HepG2 (cell line): ENCODE results near the gene PRCD. TPM values are rescaled to one million over a fixed set of nuclear protein-coding genes. Genes with fewer than 3 reads are reported as not detected.

Experiments
- AGO1 ChIP-seq: fragments of 200-400 bp; formaldehyde crosslinking; IDR thresholded peaks from 2 replicates; pipeline ENCODE4 v1.6.1; 2017; ENCODE audit warnings: mild to moderate bottlenecking, low read depth, low read length, moderate library complexity; ENCODE audit not compliant: poor library complexity, severe bottlenecking
- IKZF5 ChIP-seq: IDR thresholded peaks from 2 replicates; pipeline ENCODE4 v1.6.1; 2018; ENCODE audit warnings: missing genetic modification reagents, mild to moderate bottlenecking, missing compliant biosample characterization
- LCORL ChIP-seq, 2 experiments: fragments of 450-650 bp in 1 of 2; sonication (generic) in 1 of 2; formaldehyde crosslinking in 1 of 2; IDR thresholded peaks; 2 replicates each; pipeline versions ENCODE4 v1.5.0 to v1.6.1; 2017 to 2020; ENCODE audit warnings: antibody characterized with exemption in 1 of 2, missing genetic modification reagents in 1 of 2
- MEIS2 ChIP-seq: sonication (generic); formaldehyde crosslinking; IDR thresholded peaks from 2 replicates; pipeline ENCODE4 v1.9.0; 2021; ENCODE audit warnings: mild to moderate bottlenecking, missing genetic modification reagents
- SKI ChIP-seq: fragments of 450-650 bp; IDR thresholded peaks from one replicate; pipeline ENCODE4 v1.6.1; 2018; ENCODE audit warnings: mild to moderate bottlenecking; ENCODE audit not compliant: partially characterized antibody
- SMYD3 ChIP-seq: sonication (generic); formaldehyde crosslinking; IDR thresholded peaks from 2 replicates; pipeline ENCODE4 v1.8.1; 2023; ENCODE audit warnings: mild to moderate bottlenecking, missing genetic modification reagents
- TBX3 ChIP-seq: fragments of 450-650 bp; IDR thresholded peaks from 2 replicates; pipeline ENCODE4 v1.6.1; 2017; ENCODE audit warnings: antibody characterized with exemption, mild to moderate bottlenecking, inconsistent platforms, borderline replicate concordance
- TCF12 ChIP-seq, 2 experiments: fragments of 450-650 bp in 1 of 2; sonication (generic) in 1 of 2; formaldehyde crosslinking in 1 of 2; IDR thresholded peaks; 2 replicates each; pipeline versions ENCODE4 v1.6.1 to v1.8.0; 2017 to 2022; ENCODE audit warnings: antibody characterized with exemption in 1 of 2, mild to moderate bottlenecking in 1 of 2, missing genetic modification reagents in 1 of 2, moderate library complexity in 1 of 2
- TFAP4 ChIP-seq: sonication (generic); IDR thresholded peaks from 2 replicates; pipeline ENCODE4 v1.6.1; 2016; ENCODE audit warnings: low read depth, borderline replicate concordance
- ZFP91 ChIP-seq: sonication (generic); formaldehyde crosslinking; IDR thresholded peaks from 2 replicates; pipeline ENCODE4 v1.9.0; 2022; ENCODE audit warnings: missing genetic modification reagents, mild to moderate bottlenecking, borderline replicate concordance
- ZNF335 ChIP-seq: sonication (generic); formaldehyde crosslinking; IDR thresholded peaks from 2 replicates; pipeline ENCODE4 v1.4.0; 2020; ENCODE audit warnings: missing genetic modification reagents
- ZNF709 ChIP-seq: sonication (generic); formaldehyde crosslinking; IDR thresholded peaks from 2 replicates; pipeline ENCODE4 v1.5.0; 2020; ENCODE audit warnings: mild to moderate bottlenecking, missing genetic modification reagents
- ZNF749 ChIP-seq: sonication (generic); formaldehyde crosslinking; IDR thresholded peaks from 2 replicates; pipeline ENCODE4 v1.8.0; 2022; ENCODE audit warnings: mild to moderate bottlenecking, missing genetic modification reagents, moderate library complexity, borderline replicate concordance
- ZNF777 ChIP-seq: sonication (generic); formaldehyde crosslinking; IDR thresholded peaks from 2 replicates; pipeline ENCODE4 v1.4.0; 2020; ENCODE audit warnings: missing genetic modification reagents
- ZSCAN12 ChIP-seq: sonication (generic); formaldehyde crosslinking; IDR thresholded peaks from 2 replicates; pipeline ENCODE4 v1.9.0; 2021; ENCODE audit warnings: mild to moderate bottlenecking, missing genetic modification reagents
- polyA plus RNA-seq, 8 experiments: library from polyadenylated mRNA; depleted of rRNA in 3 of 8; stranded (reverse) in 7 of 8; unstranded in 1 of 8; fragments of >200 nt; fragmentation: Illumina TruSeq in 4 of 8; extraction: Trizol in 4 of 8; gene quantifications; 2 replicates each; pipeline versions ENCODE4 v1.2.1 to v1.2.3, GENCODE V29; 2011 to 2016; ENCODE audit warnings: low read depth in 4 of 8, missing spikeins in 1 of 8, mixed read lengths in 1 of 8; ENCODE audit not compliant: insufficient read depth in 1 of 8
- total RNA-seq, 5 experiments: library from RNA; depleted of rRNA; stranded (reverse); fragments of >200 nt; fragmentation: Illumina TruSeq; extraction: Trizol; gene quantifications; 2 replicates each; pipeline ENCODE4 v1.2.3, GENCODE V29; 2016; ENCODE audit warnings: low read depth in 1 of 5
- TF ChIP-seq, protein P1 (sequence below): sonication (generic); formaldehyde crosslinking; IDR thresholded peaks from 2 replicates; pipeline ENCODE4 v1.4.0; 2020; ENCODE audit warnings: mild to moderate bottlenecking, low read depth, missing genetic modification reagents
- TF ChIP-seq, protein P2 (sequence below): IDR thresholded peaks from 2 replicates; pipeline ENCODE4 v1.6.1; 2016; ENCODE audit warnings: missing compliant biosample characterization, missing genetic modification reagents, borderline replicate concordance
- TF ChIP-seq, protein P3 (sequence below): sonication (generic); formaldehyde crosslinking; IDR thresholded peaks from 2 replicates; pipeline ENCODE4 v1.5.1; 2020; ENCODE audit warnings: missing genetic modification reagents, mild to moderate bottlenecking, borderline replicate concordance

Gene PRCD
- total and polyA plus RNA-seq, 2 of the 13 experiments (the other 11 are each of a cell fraction or from before 2014, with no cell fraction given) = 0.51 TPM; not detected in 1

DNA sequence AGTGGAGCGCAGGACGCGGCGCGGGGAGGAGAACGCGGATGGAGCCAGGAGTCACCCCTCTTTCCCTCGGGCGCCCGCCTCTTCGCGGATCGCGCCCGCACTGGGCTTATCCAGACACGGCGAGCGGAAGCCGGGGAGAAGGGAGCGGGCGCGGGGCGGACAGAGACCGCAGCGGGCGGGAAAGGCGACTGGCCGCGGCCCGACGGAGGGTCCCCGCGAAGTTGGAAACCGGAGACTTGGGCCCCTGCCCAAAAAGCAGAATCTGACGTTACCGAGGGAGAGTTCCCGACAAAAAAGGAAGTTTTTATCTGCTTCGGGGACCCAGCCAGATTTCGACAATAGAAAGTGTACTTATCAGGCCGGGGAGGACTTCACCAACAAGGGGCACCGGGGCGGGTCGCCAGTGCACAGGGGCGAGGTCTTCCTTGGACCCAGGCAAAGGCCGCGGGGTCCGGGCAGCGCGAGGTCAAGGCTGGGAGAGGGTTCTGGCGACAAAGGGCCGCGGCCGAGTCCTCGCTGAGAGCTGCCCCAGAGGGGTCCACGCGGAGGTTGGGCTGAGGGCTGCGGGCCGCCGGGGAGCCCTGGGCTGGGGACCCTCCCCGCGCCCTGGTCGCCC lies 45.3 kb downstream of the PRCD start (continued):
- TF ChIP-seq ZNF709 (no peak), ZNF777 (CRISPR knock-in tag) (no peak), TFAP4 (no peak), ZNF749 (CRISPR knock-in tag) (0 out of 2 replicates have a peak, but pooled peaks have one; percentile 36), ZSCAN12 (CRISPR knock-in tag) (no peak), IKZF5 (CRISPR knock-in tag) (no peak), TCF12 (IDR thresholded peaks at IDR 0.05) (no peak), TCF12 (CRISPR knock-in tag; IDR thresholded peaks at IDR 0.05) (no peak), LCORL (IDR thresholded peaks at IDR 0.05) (no peak), LCORL (CRISPR knock-in tag; IDR thresholded peaks at IDR 0.05) (no peak; the same call in 1 of the 2 replicates), TBX3 (no peak), ZNF335 (no peak), ZFP91 (CRISPR knock-in tag) (peak; percentile 36; the same call in 1 of the 2 replicates), SMYD3 (CRISPR knock-in tag) (no peak), MEIS2 (no peak), AGO1 (no peak), SKI (no peak)
- TF ChIP-seq, protein P1, sequence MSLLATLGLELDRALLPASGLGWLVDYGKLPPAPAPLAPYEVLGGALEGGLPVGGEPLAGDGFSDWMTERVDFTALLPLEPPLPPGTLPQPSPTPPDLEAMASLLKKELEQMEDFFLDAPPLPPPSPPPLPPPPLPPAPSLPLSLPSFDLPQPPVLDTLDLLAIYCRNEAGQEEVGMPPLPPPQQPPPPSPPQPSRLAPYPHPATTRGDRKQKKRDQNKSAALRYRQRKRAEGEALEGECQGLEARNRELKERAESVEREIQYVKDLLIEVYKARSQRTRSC (CRISPR knock-in tag) = no peak
- TF ChIP-seq, protein P2, sequence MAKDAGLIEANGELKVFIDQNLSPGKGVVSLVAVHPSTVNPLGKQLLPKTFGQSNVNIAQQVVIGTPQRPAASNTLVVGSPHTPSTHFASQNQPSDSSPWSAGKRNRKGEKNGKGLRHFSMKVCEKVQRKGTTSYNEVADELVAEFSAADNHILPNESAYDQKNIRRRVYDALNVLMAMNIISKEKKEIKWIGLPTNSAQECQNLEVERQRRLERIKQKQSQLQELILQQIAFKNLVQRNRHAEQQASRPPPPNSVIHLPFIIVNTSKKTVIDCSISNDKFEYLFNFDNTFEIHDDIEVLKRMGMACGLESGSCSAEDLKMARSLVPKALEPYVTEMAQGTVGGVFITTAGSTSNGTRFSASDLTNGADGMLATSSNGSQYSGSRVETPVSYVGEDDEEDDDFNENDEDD (CRISPR knock-in tag) = no peak
- TF ChIP-seq, protein P3, sequence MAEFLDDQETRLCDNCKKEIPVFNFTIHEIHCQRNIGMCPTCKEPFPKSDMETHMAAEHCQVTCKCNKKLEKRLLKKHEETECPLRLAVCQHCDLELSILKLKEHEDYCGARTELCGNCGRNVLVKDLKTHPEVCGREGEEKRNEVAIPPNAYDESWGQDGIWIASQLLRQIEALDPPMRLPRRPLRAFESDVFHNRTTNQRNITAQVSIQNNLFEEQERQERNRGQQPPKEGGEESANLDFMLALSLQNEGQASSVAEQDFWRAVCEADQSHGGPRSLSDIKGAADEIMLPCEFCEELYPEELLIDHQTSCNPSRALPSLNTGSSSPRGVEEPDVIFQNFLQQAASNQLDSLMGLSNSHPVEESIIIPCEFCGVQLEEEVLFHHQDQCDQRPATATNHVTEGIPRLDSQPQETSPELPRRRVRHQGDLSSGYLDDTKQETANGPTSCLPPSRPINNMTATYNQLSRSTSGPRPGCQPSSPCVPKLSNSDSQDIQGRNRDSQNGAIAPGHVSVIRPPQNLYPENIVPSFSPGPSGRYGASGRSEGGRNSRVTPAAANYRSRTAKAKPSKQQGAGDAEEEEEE (CRISPR knock-in tag) = no peak; the same call in 1 of the 2 replicates
